ENCODE measurements around the gene HIVEP3. TPM values are rescaled to one million over a fixed set of nuclear protein-coding genes. Genes with fewer than 3 reads are reported as not detected.
A peak's percentile ranks its signal among the peaks of the same experiment; 100 is the strongest.

HIVEP3 gene
- total and polyA plus RNA-seq, 11 donors: 3.2 to 11.9 (median 5.0) TPM

DNA sequence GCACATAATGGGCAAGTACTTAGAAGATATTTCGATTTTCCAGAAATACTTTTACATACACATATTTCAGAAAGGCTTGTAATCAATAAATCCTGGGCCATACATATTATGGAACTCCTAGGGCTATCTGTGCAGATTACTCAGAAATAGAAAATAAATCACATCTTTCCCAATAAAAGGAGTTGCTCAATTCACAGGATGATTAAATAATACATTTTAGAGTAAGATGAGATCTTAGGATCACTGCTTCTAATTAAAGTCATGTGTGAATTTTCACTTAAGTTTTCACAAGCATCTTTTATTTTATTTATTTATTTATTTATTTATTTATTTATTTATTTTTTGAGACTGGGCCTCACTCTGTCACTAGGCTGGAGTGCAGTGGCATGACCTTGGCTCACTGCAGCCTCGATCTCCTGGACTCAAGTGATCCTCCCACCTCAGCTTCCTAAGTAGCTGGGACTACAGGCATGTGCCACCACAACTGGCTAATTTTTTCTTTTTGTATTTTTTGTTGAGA is 144.2 kb downstream of the HIVEP3 start:
- H3K27ac ChIP-seq: no peak overlapping the region
- intact Hi-C loops (cut with DNase I): loop anchor here in 1 of 10 donors (10.0 kb wide), 1 partner anchor 200 kb away; no protein-coding TSS in a partner anchor
- DNase-seq (no peak), ATAC-seq (no peak)
- H3K27me3 ChIP-seq: no peaks in the 10 kb centered on the region
- H3K4me3 ChIP-seq: no peak overlapping the region
- H3K36me3 ChIP-seq: no peaks in the 10 kb centered on the region
- H3K9me3 ChIP-seq: no peaks in the 10 kb centered on the region
- no peak for TF ChIP-seq POLR2A (IDR thresholded peaks at IDR 0.05)
- TF ChIP-seq, protein P1, sequence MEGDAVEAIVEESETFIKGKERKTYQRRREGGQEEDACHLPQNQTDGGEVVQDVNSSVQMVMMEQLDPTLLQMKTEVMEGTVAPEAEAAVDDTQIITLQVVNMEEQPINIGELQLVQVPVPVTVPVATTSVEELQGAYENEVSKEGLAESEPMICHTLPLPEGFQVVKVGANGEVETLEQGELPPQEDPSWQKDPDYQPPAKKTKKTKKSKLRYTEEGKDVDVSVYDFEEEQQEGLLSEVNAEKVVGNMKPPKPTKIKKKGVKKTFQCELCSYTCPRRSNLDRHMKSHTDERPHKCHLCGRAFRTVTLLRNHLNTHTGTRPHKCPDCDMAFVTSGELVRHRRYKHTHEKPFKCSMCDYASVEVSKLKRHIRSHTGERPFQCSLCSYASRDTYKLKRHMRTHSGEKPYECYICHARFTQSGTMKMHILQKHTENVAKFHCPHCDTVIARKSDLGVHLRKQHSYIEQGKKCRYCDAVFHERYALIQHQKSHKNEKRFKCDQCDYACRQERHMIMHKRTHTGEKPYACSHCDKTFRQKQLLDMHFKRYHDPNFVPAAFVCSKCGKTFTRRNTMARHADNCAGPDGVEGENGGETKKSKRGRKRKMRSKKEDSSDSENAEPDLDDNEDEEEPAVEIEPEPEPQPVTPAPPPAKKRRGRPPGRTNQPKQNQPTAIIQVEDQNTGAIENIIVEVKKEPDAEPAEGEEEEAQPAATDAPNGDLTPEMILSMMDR (IDR thresholded peaks at IDR 0.05): no peak
- 93 to 96% (median 94%) methylated on average over 2 of the region's 2 CpGs for WGBS, 4 donors
- peaks cover 0 to 27% (median 7%) of the 10 kb centered on the region in 12 donors for H3K4me1 ChIP-seq

DNA sequence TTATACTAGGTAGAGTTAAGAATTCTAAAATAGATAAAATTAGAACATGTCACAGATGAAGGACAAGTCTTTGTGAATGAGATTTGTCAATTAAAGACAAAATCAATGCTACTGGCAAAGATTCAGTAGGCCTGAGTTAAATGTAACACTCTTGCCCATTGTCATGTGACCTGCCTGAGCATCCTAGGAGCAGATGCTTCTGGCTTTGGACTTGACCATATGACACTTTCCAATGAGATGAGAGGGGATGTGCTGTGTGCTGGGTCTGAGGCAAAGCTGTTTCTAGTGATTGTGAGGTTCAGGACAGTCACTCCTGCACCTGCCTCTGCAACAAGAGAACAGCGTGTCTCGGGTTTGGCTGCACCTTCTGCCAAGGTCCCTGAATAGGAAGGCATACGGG is 144.9 kb downstream of the HIVEP3 start:
- ATAC-seq (no peak), DNase-seq (no peak)
- Histone ChIP-seq H3K9me3 (no peaks in the 10 kb centered on the region), H3K36me3 (no peaks in the 10 kb centered on the region), H3K4me3 (no peak overlapping the region), H3K4me1 (peaks cover 0 to 34% (median 7%) of the 10 kb centered on the region in 12 donors), H3K27me3 (no peaks in the 10 kb centered on the region), H3K27ac (no peak overlapping the region)
- intact Hi-C loops (cut with DNase I): loop anchor here in 1 of 10 donors (10.0 kb wide), 1 partner anchor 199 kb away; no protein-coding TSS in a partner anchor
- WGBS, 4 donors: 87 to 98% (median 95%) methylated on average over 2 to 3 of the region's 3 CpGs
- no peak for TF ChIP-seq POLR2A (IDR thresholded peaks at IDR 0.05)
- TF ChIP-seq, protein P1 (IDR thresholded peaks at IDR 0.05): no peak

DNA sequence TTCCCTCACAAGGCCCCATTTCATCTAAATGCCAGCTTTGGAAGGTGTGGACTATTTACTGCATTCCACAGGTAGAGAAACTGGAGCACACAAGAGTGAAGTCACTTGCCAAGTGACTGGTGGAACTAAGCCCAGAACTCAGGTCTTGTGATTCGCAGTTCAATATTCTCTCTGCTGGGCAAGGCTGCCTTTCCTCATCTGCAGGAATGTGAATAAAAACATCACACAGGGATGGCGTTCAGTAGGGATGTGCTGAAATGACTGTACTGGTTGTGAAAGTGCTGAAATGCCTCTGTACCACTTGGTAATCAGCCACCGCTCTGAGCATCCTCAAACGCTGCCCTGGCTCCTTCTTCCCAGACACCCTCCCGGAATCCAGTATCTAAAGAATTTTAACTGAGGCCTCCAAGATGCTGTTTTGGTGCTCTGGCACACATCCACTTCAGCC is 145.6 kb downstream of the HIVEP3 start:
- ATAC-seq (peak in 1 of 4 donors; percentile 25), DNase-seq (no peak)
- intact Hi-C loops (cut with DNase I): loop anchor here in 1 of 10 donors (10.0 kb wide), 1 partner anchor 198 kb away; no protein-coding TSS in a partner anchor
- Histone ChIP-seq H3K4me3 (no peak overlapping the region), H3K4me1 (peaks cover 0 to 39% (median 7%) of the 10 kb centered on the region in 12 donors), H3K27me3 (no peaks in the 10 kb centered on the region), H3K36me3 (no peaks in the 10 kb centered on the region), H3K27ac (no peak overlapping the region), H3K9me3 (no peaks in the 10 kb centered on the region)
- TF ChIP-seq, protein P1 (IDR thresholded peaks at IDR 0.05): no peak
- TF ChIP-seq POLR2A (IDR thresholded peaks at IDR 0.05): no peak
- 49 to 68% (median 55%) methylated on average over 5 of the region's 5 CpGs for WGBS, 4 donors

DNA sequence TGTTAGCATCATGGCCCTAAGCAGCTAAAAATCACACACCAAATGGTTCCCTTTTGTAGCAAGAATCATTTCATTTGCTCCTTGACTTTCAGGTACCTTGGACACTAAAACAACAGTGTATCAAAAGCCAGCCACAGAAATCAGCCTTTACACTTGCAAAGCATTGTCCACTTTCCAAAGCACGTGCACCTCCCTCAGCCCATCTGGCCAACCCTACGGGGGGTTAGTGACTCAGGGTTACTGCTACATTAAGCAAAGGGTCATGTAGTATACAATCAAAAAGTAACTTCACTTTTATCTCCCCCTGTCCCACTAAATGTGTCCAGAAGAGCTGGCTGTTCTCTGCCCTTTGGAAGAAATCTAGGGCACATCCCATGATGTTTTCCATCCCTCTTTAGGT is 149.7 kb downstream of the HIVEP3 start:
- ATAC-seq (no peak), DNase-seq (no peak)
- H3K4me1 ChIP-seq: peaks cover 0 to 71% (median 28%) of the 10 kb centered on the region in 12 donors
- H3K9me3 ChIP-seq: no peaks in the 10 kb centered on the region
- no peaks in the 10 kb centered on the region for H3K27me3 ChIP-seq
- H3K4me3 ChIP-seq: no peak overlapping the region
- H3K36me3 ChIP-seq: no peaks in the 10 kb centered on the region
- intact Hi-C loops (cut with DNase I): no loop called here
- H3K27ac ChIP-seq: peak overlapping the region in 2 of 12 donors; percentile 12 to 78
- WGBS, 4 donors: 85 to 93% (median 91%) methylated on average over 2 of the region's 2 CpGs
- no peak for TF ChIP-seq POLR2A (IDR thresholded peaks at IDR 0.05)
- TF ChIP-seq, protein P1 (IDR thresholded peaks at IDR 0.05): no peak

Measured in heart left ventricle (tissue), 16 donors.